GM06990 (cell line): ENCODE data around the gene COL5A1.

ENCODE experiments used
- DNase-seq: peaks from one replicate; pipeline ENCODE4 v3.0.0-alpha.2; 2011; ENCODE audit not compliant: insufficient read length; ENCODE audit errors: extremely low read depth
- H3K27me3 ChIP-seq: replicated peaks from 2 replicates; pipeline ENCODE4 v1.6.0; 2011; ENCODE audit warnings: low read length; ENCODE audit not compliant: control insufficient read depth, insufficient read depth
- H3K36me3 ChIP-seq: 2 replicates; pipeline ENCODE4 v1.5.1; 2011; ENCODE audit warnings: low read length; ENCODE audit not compliant: control insufficient read depth, insufficient read depth
- H3K4me3 ChIP-seq: replicated peaks from 2 replicates; pipeline ENCODE4 v1.5.1; 2011; ENCODE audit warnings: low read depth, mild to moderate bottlenecking, control low read depth, low read length
- TF ChIP-seq, protein P1 (sequence below): IDR thresholded peaks from 2 replicates; pipeline ENCODE4 v1.5.1; 2011; ENCODE audit warnings: low read length, control low read depth, mild to moderate bottlenecking, inconsistent platforms; ENCODE audit not compliant: insufficient read depth, poor library complexity, severe bottlenecking

COL5A1 gene

DNA sequence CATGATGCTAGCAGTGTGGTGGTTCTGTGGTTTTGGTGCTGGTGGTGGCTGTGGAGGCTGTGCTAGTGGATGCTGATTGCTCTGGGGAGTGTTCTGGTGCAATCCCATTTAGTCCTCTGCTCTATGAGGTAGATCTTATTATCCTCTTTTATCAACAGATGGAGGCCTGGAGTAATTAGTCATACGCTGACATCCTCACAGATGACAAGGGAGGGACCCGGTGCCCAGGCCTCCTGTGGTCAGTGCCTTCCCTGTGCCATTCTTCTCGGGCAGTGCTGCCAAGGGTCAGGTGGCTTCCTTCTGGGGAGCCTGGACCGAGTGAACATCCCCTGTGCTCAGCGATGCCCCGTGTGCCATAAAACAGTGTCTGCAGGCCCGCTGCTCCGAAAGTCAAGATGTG lies 74.5 kb downstream of the COL5A1 start:
- TF ChIP-seq, protein P1, sequence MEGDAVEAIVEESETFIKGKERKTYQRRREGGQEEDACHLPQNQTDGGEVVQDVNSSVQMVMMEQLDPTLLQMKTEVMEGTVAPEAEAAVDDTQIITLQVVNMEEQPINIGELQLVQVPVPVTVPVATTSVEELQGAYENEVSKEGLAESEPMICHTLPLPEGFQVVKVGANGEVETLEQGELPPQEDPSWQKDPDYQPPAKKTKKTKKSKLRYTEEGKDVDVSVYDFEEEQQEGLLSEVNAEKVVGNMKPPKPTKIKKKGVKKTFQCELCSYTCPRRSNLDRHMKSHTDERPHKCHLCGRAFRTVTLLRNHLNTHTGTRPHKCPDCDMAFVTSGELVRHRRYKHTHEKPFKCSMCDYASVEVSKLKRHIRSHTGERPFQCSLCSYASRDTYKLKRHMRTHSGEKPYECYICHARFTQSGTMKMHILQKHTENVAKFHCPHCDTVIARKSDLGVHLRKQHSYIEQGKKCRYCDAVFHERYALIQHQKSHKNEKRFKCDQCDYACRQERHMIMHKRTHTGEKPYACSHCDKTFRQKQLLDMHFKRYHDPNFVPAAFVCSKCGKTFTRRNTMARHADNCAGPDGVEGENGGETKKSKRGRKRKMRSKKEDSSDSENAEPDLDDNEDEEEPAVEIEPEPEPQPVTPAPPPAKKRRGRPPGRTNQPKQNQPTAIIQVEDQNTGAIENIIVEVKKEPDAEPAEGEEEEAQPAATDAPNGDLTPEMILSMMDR = no peak
- no peaks in the 10 kb centered on the region for H3K27me3 ChIP-seq
- H3K36me3 ChIP-seq = no peaks in the 10 kb centered on the region
- no peak overlapping the region for H3K4me3 ChIP-seq
- no peak for DNase-seq

DNA sequence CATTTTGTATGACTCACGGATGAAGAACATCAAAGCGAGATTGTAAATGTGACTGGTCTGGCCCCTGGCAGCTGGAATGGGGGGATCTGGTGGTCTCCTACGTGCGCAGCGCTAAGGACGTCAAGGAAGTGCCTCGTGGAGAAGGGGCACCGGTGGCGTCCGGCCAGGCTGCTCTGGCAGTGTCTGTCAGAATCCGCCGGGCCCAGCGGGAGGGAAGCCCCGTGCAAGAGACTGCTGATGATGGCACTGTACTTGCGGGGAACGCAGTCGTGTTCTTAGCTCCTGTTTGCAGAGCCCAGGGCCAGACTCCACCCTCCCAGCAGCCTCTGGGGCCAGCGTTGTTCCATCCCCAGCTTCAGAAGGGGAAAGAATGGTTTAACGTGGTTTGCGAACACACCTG lies 75.5 kb downstream of the COL5A1 start:
- no peaks in the 10 kb centered on the region for H3K36me3 ChIP-seq
- H3K27me3 ChIP-seq = no peaks in the 10 kb centered on the region
- DNase-seq = no peak
- TF ChIP-seq, protein P1 = no peak
- H3K4me3 ChIP-seq = no peak overlapping the region

DNA sequence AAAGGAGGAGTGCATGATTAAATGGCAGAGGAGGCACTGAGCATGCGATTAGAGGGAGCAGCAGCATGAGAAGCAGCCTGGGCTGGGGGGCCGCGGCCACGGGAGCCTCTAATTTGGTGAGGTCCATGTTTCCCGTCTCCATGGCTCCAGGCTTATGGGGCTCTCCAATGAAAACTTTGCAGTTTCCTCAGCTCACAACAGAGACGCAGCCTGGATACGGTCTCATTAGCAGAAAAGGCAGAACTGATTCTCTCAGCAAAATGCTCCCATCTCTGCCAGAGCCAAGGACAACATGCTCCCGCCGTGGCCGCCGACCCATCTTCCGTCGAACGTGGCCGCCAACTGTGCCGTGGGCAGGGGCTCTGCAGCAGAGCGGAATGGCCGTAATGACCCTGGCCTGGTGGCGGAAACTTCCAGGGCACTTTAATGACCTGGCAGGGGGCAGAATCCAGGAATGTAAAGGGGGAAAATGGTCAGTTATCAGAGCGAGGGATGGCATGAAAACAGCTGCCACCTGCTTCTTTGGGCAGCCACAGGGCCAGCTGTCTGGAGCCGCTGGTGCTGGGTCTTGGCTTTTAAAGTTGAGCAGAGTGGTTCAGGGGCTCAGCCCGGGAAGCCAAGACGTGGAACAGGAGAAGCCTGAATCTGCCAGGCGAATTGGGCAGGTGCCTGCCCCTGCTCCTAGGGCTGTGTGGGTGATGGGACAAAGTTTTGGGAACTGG lies 76.5 kb downstream of the COL5A1 start:
- no peaks in the 10 kb centered on the region for H3K36me3 ChIP-seq
- no peaks in the 10 kb centered on the region; the same call in 1 of the 2 replicates for H3K27me3 ChIP-seq
- no peak overlapping the region for H3K4me3 ChIP-seq
- no peak for DNase-seq
- TF ChIP-seq, protein P1 = no peak

DNA sequence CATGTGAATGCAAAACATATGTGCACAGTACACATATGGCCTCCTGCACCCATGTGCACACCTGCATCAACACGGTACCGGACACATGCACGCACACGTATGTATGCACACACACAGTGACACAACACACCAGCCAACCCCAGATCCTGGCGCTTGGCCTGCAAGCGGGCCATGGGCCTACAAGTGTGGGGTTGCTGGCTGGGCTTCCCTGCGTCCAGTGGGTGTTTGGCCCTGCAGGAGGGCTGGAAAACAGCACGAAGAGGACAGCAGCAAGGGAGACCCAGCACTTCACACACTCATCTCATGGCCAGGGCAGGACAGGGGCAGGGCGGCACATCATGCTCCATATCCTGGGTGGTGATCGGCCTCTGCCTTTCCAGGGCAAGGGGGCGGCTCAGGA lies 77.7 kb downstream of the COL5A1 start:
- Histone ChIP-seq H3K36me3 (no peaks in the 10 kb centered on the region), H3K4me3 (no peak overlapping the region), H3K27me3 (no peaks in the 10 kb centered on the region; the same call in 1 of the 2 replicates)
- no peak for DNase-seq
- TF ChIP-seq, protein P1 = no peak

DNA sequence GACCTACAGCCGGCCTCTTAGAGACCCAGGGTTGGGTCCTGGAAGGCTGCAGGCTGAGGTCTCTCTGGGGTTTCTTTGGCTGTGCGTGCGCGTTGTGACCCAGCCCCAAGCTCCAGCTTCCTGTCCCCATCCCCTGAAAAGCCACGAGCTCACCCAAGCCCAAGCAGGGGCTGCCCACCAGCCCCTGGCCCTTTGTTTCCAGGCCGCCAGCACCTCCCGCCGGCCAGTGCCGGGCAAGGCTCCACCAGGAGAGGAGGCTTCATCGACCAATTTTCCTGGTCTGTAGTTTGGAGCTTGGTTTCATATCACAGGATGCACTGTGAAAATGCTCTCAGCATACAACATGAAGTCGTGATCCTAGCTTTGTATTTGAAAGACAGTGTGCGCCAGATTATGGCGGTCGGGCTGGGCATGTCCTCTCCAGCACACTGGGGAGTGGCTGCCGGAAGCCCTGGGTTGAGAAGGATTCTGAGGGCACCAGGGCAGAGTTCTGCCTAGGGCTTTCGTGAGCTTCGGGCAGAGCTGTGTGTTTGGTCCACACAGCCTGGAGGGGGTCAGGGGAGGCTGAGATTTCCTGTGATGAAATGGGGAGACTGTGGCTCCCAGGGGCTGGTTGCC lies 78.6 kb downstream of the COL5A1 start:
- Histone ChIP-seq H3K27me3 (no peaks in the 10 kb centered on the region; the same call in 1 of the 2 replicates), H3K36me3 (no peaks in the 10 kb centered on the region), H3K4me3 (no peak overlapping the region)
- TF ChIP-seq, protein P1 = no peak
- DNase-seq = no peak
